Endodermal cell (in vitro differentiated cells): ENCODE results near the gene ABCB11. TPM values are rescaled to one million over a fixed set of nuclear protein-coding genes. Genes with fewer than 3 reads are reported as not detected.
"Not testable (repeated sequence)": the region's sequence is repeated elsewhere in the genome, so short reads cannot be mapped to it uniquely, and the experiment has no call there.

Experiments used
- DNase-seq: peaks from one replicate; pipeline ENCODE4 v3.0.0-alpha.2; 2017
- H3K27ac ChIP-seq: 2 replicates; pipeline ENCODE4 v1.5.1; 2013; ENCODE audit warnings: mild to moderate bottlenecking, low read depth, low read length, moderate library complexity
- H3K27me3 ChIP-seq: 2 replicates; pipeline ENCODE4 v1.6.1; 2013; ENCODE audit warnings: mild to moderate bottlenecking, low read length, moderate library complexity; ENCODE audit not compliant: insufficient read depth, control insufficient read depth, poor library complexity, severe bottlenecking
- H3K36me3 ChIP-seq: 2 replicates; pipeline ENCODE4 v1.7.0; 2013; ENCODE audit warnings: mild to moderate bottlenecking, low read length, moderate library complexity; ENCODE audit not compliant: control insufficient read depth, insufficient read depth
- H3K4me1 ChIP-seq: one replicate; pipeline ENCODE4 v1.7.0; 2013; ENCODE audit warnings: low read length; ENCODE audit not compliant: control insufficient read depth, insufficient read depth
- H3K4me3 ChIP-seq: 2 replicates; pipeline ENCODE4 v1.5.1; 2013; ENCODE audit warnings: mild to moderate bottlenecking, low read length, moderate library complexity
- H3K9ac ChIP-seq: 2 replicates; pipeline ENCODE4 v1.6.1; 2013; ENCODE audit warnings: mild to moderate bottlenecking, low read length, moderate library complexity; ENCODE audit not compliant: poor library complexity, severe bottlenecking; ENCODE audit errors: extremely low read depth
- H3K9me3 ChIP-seq: 2 replicates; pipeline ENCODE4 v1.6.1; 2013; ENCODE audit warnings: mild to moderate bottlenecking, low read length, moderate library complexity; ENCODE audit not compliant: control insufficient read depth
- H3K27ac Mint-ChIP-seq: 2 replicates; pipeline ENCODE4 v1.8.0; 2020; ENCODE audit warnings: mixed read lengths
- H3K27me3 Mint-ChIP-seq: 2 replicates; pipeline ENCODE4 v1.8.0; 2021; ENCODE audit warnings: mild to moderate bottlenecking, mixed read lengths; ENCODE audit not compliant: insufficient read depth
- H3K36me3 Mint-ChIP-seq: 2 replicates; pipeline ENCODE4 v1.8.0; 2020; ENCODE audit warnings: low read depth, mixed read lengths
- H3K4me1 Mint-ChIP-seq: 2 replicates; pipeline ENCODE4 v1.8.0; 2020; ENCODE audit warnings: mixed read lengths
- H3K4me3 Mint-ChIP-seq: 2 replicates; pipeline ENCODE4 v1.8.0; 2020; ENCODE audit warnings: mild to moderate bottlenecking, moderate library complexity, mixed read lengths
- H3K9me3 Mint-ChIP-seq: 2 replicates; pipeline ENCODE4 v1.8.0; 2020; ENCODE audit warnings: mild to moderate bottlenecking, mixed read lengths
- WGBS, 2 experiments: methylation state at CpG; one replicate each; pipeline versions ENCODE4 v1.1.5 to v1.1.7; 2013; ENCODE audit warnings: missing lambda C conversion rate in 2 of 2, mixed read lengths in 1 of 2; ENCODE audit not compliant: insufficient coverage in 1 of 2, insufficient read length in 1 of 2; 5-methylcytosine and 5-hydroxymethylcytosine counted together
- total RNA-seq, 2 donors: library from RNA; stranded (reverse); fragmentation: NEBNext Ultra II Directional in 1 of 2; extraction: Animal tissue kit (Norgen Biotek cat#: 25700) in 1 of 2; gene quantifications; 2 replicates in 1 of 2; 3 replicates in 1 of 2; pipeline ENCODE4 v1.2.1, GENCODE V29; 2021
- TF ChIP-seq, protein P1 (sequence below): fragments of 200-600 bp; sonication (generic); conservative IDR thresholded peaks from 2 replicates; pipeline ENCODE4 v1.5.0; 2021; ENCODE audit warnings: antibody characterized with exemption, mild to moderate bottlenecking

ABCB11 gene
- total RNA-seq, 2 donors from 2014 or later = 0.04 TPM

DNA sequence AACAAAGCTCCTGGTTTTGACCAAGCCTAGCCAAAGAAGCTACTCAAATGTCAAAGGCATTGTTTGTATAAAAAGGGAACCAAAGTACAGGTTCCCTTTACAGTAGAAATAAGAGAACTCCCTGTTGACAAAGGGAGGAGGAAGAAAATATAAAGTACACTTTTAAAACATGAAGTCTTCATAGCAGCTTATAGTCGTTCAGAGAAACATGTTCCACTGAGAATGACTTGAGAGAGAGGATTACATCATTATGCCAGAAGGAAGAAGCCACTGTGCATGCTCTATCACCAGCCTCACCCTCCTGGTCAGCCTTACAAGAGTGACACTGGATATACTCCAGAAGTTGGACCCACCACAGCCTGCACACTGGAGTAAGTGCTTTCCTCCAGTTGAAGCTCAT lies 35.8 kb upstream of the ABCB11 start:
- TF ChIP-seq, protein P1, sequence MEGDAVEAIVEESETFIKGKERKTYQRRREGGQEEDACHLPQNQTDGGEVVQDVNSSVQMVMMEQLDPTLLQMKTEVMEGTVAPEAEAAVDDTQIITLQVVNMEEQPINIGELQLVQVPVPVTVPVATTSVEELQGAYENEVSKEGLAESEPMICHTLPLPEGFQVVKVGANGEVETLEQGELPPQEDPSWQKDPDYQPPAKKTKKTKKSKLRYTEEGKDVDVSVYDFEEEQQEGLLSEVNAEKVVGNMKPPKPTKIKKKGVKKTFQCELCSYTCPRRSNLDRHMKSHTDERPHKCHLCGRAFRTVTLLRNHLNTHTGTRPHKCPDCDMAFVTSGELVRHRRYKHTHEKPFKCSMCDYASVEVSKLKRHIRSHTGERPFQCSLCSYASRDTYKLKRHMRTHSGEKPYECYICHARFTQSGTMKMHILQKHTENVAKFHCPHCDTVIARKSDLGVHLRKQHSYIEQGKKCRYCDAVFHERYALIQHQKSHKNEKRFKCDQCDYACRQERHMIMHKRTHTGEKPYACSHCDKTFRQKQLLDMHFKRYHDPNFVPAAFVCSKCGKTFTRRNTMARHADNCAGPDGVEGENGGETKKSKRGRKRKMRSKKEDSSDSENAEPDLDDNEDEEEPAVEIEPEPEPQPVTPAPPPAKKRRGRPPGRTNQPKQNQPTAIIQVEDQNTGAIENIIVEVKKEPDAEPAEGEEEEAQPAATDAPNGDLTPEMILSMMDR = no peak
- H3K4me3 ChIP-seq = no peak overlapping the region
- peaks cover 3% of the 10 kb centered on the region for H3K4me1 Mint-ChIP-seq
- no peaks in the 10 kb centered on the region for H3K4me1 ChIP-seq
- no peaks in the 10 kb centered on the region for H3K36me3 Mint-ChIP-seq
- H3K9ac ChIP-seq = no peak overlapping the region
- H3K9me3 Mint-ChIP-seq = no peaks in the 10 kb centered on the region
- no peaks in the 10 kb centered on the region for H3K9me3 ChIP-seq
- H3K4me3 Mint-ChIP-seq = no peak overlapping the region
- no peaks in the 10 kb centered on the region for H3K36me3 ChIP-seq
- 75 to 84% methylated on average over 1 of the region's 1 CpG for WGBS, 2 experiments
- H3K27me3 Mint-ChIP-seq = no peaks in the 10 kb centered on the region
- H3K27ac ChIP-seq = no peak overlapping the region
- DNase-seq = no peak
- H3K27ac Mint-ChIP-seq = no peak overlapping the region
- H3K27me3 ChIP-seq = no peaks in the 10 kb centered on the region

DNA sequence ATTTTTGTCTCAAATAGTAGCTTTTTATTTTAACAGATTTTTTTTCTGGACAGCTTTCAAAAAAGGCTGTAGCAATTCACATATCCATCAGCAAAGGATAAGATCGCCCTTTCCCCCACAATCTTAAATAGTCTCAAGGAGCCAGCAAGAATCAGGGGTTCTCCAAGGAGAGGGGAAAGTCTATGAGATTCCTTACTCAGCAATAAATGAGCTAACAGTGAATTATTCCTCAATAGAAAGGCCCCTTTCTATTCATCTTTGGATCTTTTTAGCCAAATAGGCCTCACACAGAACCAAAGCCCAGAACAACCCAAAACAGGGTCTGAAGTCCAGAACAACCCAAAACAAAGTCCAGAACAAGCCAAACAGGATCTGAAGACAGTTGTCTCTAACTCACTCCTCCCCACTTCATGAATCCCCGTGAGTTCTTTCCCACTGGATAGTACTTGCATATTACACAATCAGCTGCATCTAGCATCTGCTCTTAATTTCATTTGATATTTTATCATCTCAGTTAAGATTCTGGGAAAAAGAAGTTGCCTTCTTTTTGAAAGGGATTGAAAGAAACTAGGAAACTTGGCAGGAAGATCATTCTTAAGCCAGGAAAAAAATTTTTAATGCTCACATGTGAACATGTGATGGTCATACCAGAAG lies 34.9 kb upstream of the ABCB11 start:
- H3K4me3 Mint-ChIP-seq = no peak overlapping the region
- no peaks in the 10 kb centered on the region for H3K9me3 Mint-ChIP-seq
- peaks cover 3% of the 10 kb centered on the region for H3K4me1 Mint-ChIP-seq
- Histone ChIP-seq H3K4me1 (no peaks in the 10 kb centered on the region), H3K27ac (no peak overlapping the region), H3K36me3 (no peaks in the 10 kb centered on the region), H3K4me3 (no peak overlapping the region), H3K9ac (no peak overlapping the region), H3K9me3 (no peaks in the 10 kb centered on the region), H3K27me3 (no peaks in the 10 kb centered on the region)
- no peaks in the 10 kb centered on the region for H3K36me3 Mint-ChIP-seq
- WGBS, 2 experiments = 83% methylated on average over 2 of the region's 2 CpGs; no CpG with 5 or more reads in 1 of the 2 experiments
- TF ChIP-seq, protein P1 = no peak
- H3K27ac Mint-ChIP-seq = no peak overlapping the region
- H3K27me3 Mint-ChIP-seq = no peaks in the 10 kb centered on the region
- no peak for DNase-seq

DNA sequence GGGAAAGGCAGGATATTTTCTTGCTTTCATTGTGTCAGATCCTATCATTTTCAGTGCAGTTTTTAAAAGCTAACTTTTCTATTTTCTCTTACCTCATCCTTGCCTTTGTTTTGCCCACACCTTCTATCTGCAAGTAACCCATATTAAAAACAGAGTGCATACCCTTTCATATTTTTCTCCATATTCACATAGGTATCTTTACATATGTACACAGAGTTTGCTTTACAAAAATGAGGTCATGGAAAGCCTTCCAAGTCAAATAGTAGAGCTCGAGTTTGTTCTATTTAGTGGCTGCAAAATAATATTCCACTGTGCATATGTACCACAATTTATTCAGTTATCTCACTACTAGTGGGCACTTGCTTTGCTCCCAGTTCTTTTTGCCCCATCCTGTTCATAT lies 34.3 kb upstream of the ABCB11 start:
- 92% methylated on average over 1 of the region's 1 CpG; no CpG with 5 or more reads in 1 of the 2 experiments for WGBS, 2 experiments
- TF ChIP-seq, protein P1 = no peak
- no peak for DNase-seq
- no peaks in the 10 kb centered on the region for H3K4me1 ChIP-seq
- H3K4me3 ChIP-seq = no peak overlapping the region
- no peaks in the 10 kb centered on the region for H3K27me3 ChIP-seq
- H3K27ac Mint-ChIP-seq = no peak overlapping the region
- H3K9ac ChIP-seq = no peak overlapping the region
- no peak overlapping the region for H3K27ac ChIP-seq
- no peaks in the 10 kb centered on the region for H3K27me3 Mint-ChIP-seq
- H3K4me1 Mint-ChIP-seq = peaks cover 3% of the 10 kb centered on the region
- H3K4me3 Mint-ChIP-seq = no peak overlapping the region
- no peaks in the 10 kb centered on the region for H3K9me3 Mint-ChIP-seq
- H3K36me3 ChIP-seq = no peaks in the 10 kb centered on the region
- H3K36me3 Mint-ChIP-seq = no peaks in the 10 kb centered on the region
- no peaks in the 10 kb centered on the region for H3K9me3 ChIP-seq

DNA sequence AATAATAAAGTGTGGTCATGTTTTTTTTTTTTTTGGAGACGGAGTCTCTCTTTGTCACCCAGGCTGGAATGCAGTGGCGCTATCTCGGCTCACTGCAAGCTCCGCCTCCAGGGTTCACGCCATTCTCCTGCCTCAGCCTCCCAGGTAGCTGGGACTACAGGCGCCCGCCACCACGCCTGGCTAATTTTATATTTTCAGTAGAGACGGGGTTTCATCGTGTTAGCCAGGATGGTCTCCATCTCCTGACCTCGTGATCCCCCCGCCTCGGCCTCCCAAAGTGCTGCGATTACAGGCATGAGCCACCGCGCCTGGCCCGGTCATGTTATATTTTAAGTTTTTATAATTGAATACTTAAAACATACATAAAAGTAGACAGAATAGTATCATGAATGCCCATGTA lies 33.1 kb upstream of the ABCB11 start:
- not testable (repeated sequence) for DNase-seq, H3K4me1 Mint-ChIP-seq, H3K9ac ChIP-seq, H3K36me3 Mint-ChIP-seq, H3K36me3 ChIP-seq, H3K4me3 ChIP-seq, H3K27me3 Mint-ChIP-seq, H3K4me3 Mint-ChIP-seq, H3K27ac Mint-ChIP-seq, H3K9me3 ChIP-seq, H3K27ac ChIP-seq, H3K9me3 Mint-ChIP-seq, H3K27me3 ChIP-seq, H3K4me1 ChIP-seq
- 97 to 100% methylated on average over 6 to 14 of the region's 17 CpGs for WGBS, 2 experiments

DNA sequence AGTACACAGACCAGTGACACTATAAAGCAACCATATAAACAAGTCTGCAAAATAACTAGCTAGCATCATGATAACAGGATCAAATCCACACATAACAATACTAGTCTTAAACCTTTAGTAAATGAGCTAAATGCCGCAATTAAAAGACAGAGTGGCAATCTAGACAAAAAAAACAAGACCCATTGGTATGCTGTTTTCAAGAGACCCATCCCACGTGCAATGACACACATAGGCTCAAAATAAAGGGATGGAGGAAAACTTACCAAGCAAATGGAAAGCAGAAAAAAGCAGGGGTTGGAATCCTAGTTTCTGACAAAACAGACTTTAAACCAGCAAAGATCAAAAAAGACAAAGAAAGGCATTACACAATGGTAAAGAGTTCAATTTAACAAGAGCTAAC lies 23.5 kb upstream of the ABCB11 start:
- peaks cover 25% of the 10 kb centered on the region for H3K9me3 ChIP-seq
- not testable (repeated sequence) for DNase-seq, H3K4me1 ChIP-seq, H3K4me3 Mint-ChIP-seq, H3K27me3 ChIP-seq, H3K4me3 ChIP-seq, H3K4me1 Mint-ChIP-seq, H3K27me3 Mint-ChIP-seq, H3K36me3 Mint-ChIP-seq, H3K9ac ChIP-seq, H3K27ac ChIP-seq, H3K27ac Mint-ChIP-seq, H3K36me3 ChIP-seq
- 89 to 100% methylated on average over 1 to 2 of the region's 2 CpGs for WGBS, 2 experiments
- peaks cover 40% of the 10 kb centered on the region for H3K9me3 Mint-ChIP-seq
